HG03159 (cell line): Measurements from ENCODE around the gene ZNF710.
"Not testable (repeated sequence)": the region's sequence is repeated elsewhere in the genome, so short reads cannot be mapped to it uniquely, and the experiment has no call there.

ENCODE experiments used
- ATAC-seq: cut with Tn5 transposase; IDR thresholded peaks from one replicate; pipeline ENCODE4 v1.9.1; 2021; ENCODE audit warnings: mild to moderate bottlenecking, moderate library complexity; ENCODE audit not compliant: unreplicated experiment

ZNF710 gene

GRCh38 chr15:90101130-90101968 lies 100.2 kb downstream of the ZNF710 start:
- ATAC-seq: no peak

GRCh38 chr15:90101969-90102890 lies 101.1 kb downstream of the ZNF710 start, which contains the start of gene IDH2:
TSS of gene IDH2 (minus strand) at chr15:90102468. CDS start at chr15:90102390, 78 bp downstream.
- peak; percentile 62 for ATAC-seq

GRCh38 chr15:90103701-90104329 lies 102.7 kb downstream of the ZNF710 start:
- no peak for ATAC-seq

GRCh38 chr15:90104551-90104950 lies 103.4 kb downstream of the ZNF710 start:
- no peak for ATAC-seq

- no peak for ATAC-seq
Measured at GRCh38 chr15:90105521-90105920, 104.4 kb downstream of the ZNF710 start.

- ATAC-seq: no peak
Measured at GRCh38 chr15:90106522-90107117, 105.5 kb downstream of the ZNF710 start.

- ATAC-seq: not testable (repeated sequence)
Measured at GRCh38 chr15:90108038-90108437, 106.9 kb downstream of the ZNF710 start.

- ATAC-seq: not testable (repeated sequence)
Measured at GRCh38 chr15:90109163-90109751, 108.1 kb downstream of the ZNF710 start.

- ATAC-seq: no peak
Measured at GRCh38 chr15:90113166-90113565, 112.0 kb downstream of the ZNF710 start.

GRCh38 chr15:90114451-90114901 lies 113.4 kb downstream of the ZNF710 start:
- no peak for ATAC-seq

- no peak for ATAC-seq
Measured at GRCh38 chr15:90115783-90116182, 114.7 kb downstream of the ZNF710 start.

- ATAC-seq: no peak
Measured at GRCh38 chr15:90119367-90119766, 118.2 kb downstream of the ZNF710 start.

- no peak for ATAC-seq
Measured at GRCh38 chr15:90121086-90121485, 120.0 kb downstream of the ZNF710 start.

- ATAC-seq: no peak
Measured at GRCh38 chr15:90124507-90124906, 123.4 kb downstream of the ZNF710 start.

- ATAC-seq: no peak
Measured at GRCh38 chr15:90126022-90126421, 124.9 kb downstream of the ZNF710 start.

- no peak for ATAC-seq
Measured at GRCh38 chr15:90126596-90127435, 125.7 kb downstream of the ZNF710 start.

- ATAC-seq: no peak
Measured at GRCh38 chr15:90130291-90130690, 129.2 kb downstream of the ZNF710 start.
